ENCODE results near the gene HORMAD2. TPM values are rescaled to one million over a fixed set of nuclear protein-coding genes. Genes with fewer than 3 reads are reported as not detected.

HORMAD2 gene
- total RNA-seq, 1 donor from 2014 or later, result not detected

GRCh38 chr22:30045901-30046715 is 34.2 kb upstream of the HORMAD2 start:
- no peak overlapping the region for H3K4me3 Mint-ChIP-seq (ENCODE audit: unreplicated experiment)
- H3K9me3 Mint-ChIP-seq (ENCODE audit: unreplicated experiment), result no peaks in the 10 kb centered on the region
- H3K27me3 Mint-ChIP-seq (ENCODE audit: unreplicated experiment), result peaks cover 1% of the 10 kb centered on the region
- no peak for TF ChIP-seq CTCF (IDR thresholded peaks at IDR 0.05; ENCODE audit: partially characterized antibody, unreplicated experiment)
- H3K36me3 Mint-ChIP-seq (ENCODE audit: unreplicated experiment), result no peaks in the 10 kb centered on the region
- no peaks in the 10 kb centered on the region for H3K4me1 Mint-ChIP-seq (ENCODE audit: low read depth, unreplicated experiment)
- no peak for DNase-seq
- no peak overlapping the region for H3K27ac Mint-ChIP-seq (ENCODE audit: unreplicated experiment)

GRCh38 chr22:30046716-30047363 is 33.4 kb upstream of the HORMAD2 start:
- no peaks in the 10 kb centered on the region for H3K9me3 Mint-ChIP-seq (ENCODE audit: unreplicated experiment)
- DNase-seq, result no peak
- no peak for TF ChIP-seq CTCF (IDR thresholded peaks at IDR 0.05; ENCODE audit: partially characterized antibody, unreplicated experiment)
- H3K27ac Mint-ChIP-seq (ENCODE audit: unreplicated experiment), result no peak overlapping the region
- H3K27me3 Mint-ChIP-seq (ENCODE audit: unreplicated experiment), result peaks cover 1% of the 10 kb centered on the region
- H3K4me3 Mint-ChIP-seq (ENCODE audit: unreplicated experiment), result no peak overlapping the region
- H3K4me1 Mint-ChIP-seq (ENCODE audit: low read depth, unreplicated experiment), result no peaks in the 10 kb centered on the region
- H3K36me3 Mint-ChIP-seq (ENCODE audit: unreplicated experiment), result no peaks in the 10 kb centered on the region

GRCh38 chr22:30047364-30047738 is 32.9 kb upstream of the HORMAD2 start:
- H3K27ac Mint-ChIP-seq (ENCODE audit: unreplicated experiment), result no peak overlapping the region
- H3K36me3 Mint-ChIP-seq (ENCODE audit: unreplicated experiment), result no peaks in the 10 kb centered on the region
- H3K4me1 Mint-ChIP-seq (ENCODE audit: low read depth, unreplicated experiment), result no peaks in the 10 kb centered on the region
- TF ChIP-seq CTCF (IDR thresholded peaks at IDR 0.05; ENCODE audit: partially characterized antibody, unreplicated experiment), result no peak
- H3K4me3 Mint-ChIP-seq (ENCODE audit: unreplicated experiment), result no peak overlapping the region
- no peaks in the 10 kb centered on the region for H3K9me3 Mint-ChIP-seq (ENCODE audit: unreplicated experiment)
- peaks cover 1% of the 10 kb centered on the region for H3K27me3 Mint-ChIP-seq (ENCODE audit: unreplicated experiment)
- DNase-seq, result no peak

- Mint-ChIP-seq H3K27me3 (ENCODE audit: unreplicated experiment) (no peaks in the 10 kb centered on the region), H3K27ac (ENCODE audit: unreplicated experiment) (no peak overlapping the region), H3K36me3 (ENCODE audit: unreplicated experiment) (no peaks in the 10 kb centered on the region), H3K4me1 (ENCODE audit: low read depth, unreplicated experiment) (no peaks in the 10 kb centered on the region), H3K4me3 (ENCODE audit: unreplicated experiment) (no peak overlapping the region), H3K9me3 (ENCODE audit: unreplicated experiment) (no peaks in the 10 kb centered on the region)
- no peak for DNase-seq
- no peak for TF ChIP-seq CTCF (IDR thresholded peaks at IDR 0.05; ENCODE audit: partially characterized antibody, unreplicated experiment)
Observed at GRCh38 chr22:30048681-30049080, 31.6 kb upstream of the HORMAD2 start.

All from glutamatergic neuron (in vitro differentiated cells).